GM12891 (cell line): ENCODE measurements around the gene FIZ1.
"Not testable (repeated sequence)": the region's sequence is repeated elsewhere in the genome, so short reads cannot be mapped to it uniquely, and the experiment has no call there.

ENCODE experiments used
- DNase-seq: peaks from one replicate; pipeline ENCODE4 v3.0.0; 2011; ENCODE audit warnings: low spot score; ENCODE audit not compliant: insufficient read length
- FAIRE-seq: peaks from 2 replicates; lab custom pipeline; 2011; peaks lifted over from hg19 to GRCh38; lab: Jason Lieb, UNC
- PAX5 ChIP-seq: IDR thresholded peaks from 2 replicates; pipeline ENCODE4 v1.6.1; 2011; ENCODE audit warnings: low read length, moderate library complexity, mild to moderate bottlenecking; ENCODE audit not compliant: insufficient read depth, severe bottlenecking
- POLR2A ChIP-seq: IDR thresholded peaks from 2 replicates; pipeline ENCODE4 v1.6.1; 2011; ENCODE audit warnings: low read depth, low read length, control low read depth
- POLR2AphosphoS5 ChIP-seq: IDR thresholded peaks from 2 replicates; pipeline ENCODE4 v1.6.1; 2011; ENCODE audit warnings: low read depth, low read length, control low read depth
- POU2F2 ChIP-seq: IDR thresholded peaks from 2 replicates; pipeline ENCODE4 v1.6.1; 2011; ENCODE audit warnings: low read depth, mild to moderate bottlenecking, control low read depth, low read length, moderate library complexity
- SPI1 ChIP-seq: IDR thresholded peaks from 2 replicates; pipeline ENCODE4 v1.6.1; 2011; ENCODE audit warnings: low read depth, low read length, control low read depth
- TAF1 ChIP-seq: IDR thresholded peaks from 2 replicates; pipeline ENCODE4 v1.6.1; 2011; ENCODE audit warnings: low read depth, low read length, control low read depth

FIZ1 gene

GRCh38 chr19:55579766-55580621 is 19.3 kb downstream of the FIZ1 start:
- FAIRE-seq (no peak), DNase-seq (no peak)
- TF ChIP-seq SPI1: no peak
- no peak for TF ChIP-seq POU2F2
- TF ChIP-seq POLR2AphosphoS5: no peak
- no peak for TF ChIP-seq PAX5
- TF ChIP-seq POLR2A: no peak
- TF ChIP-seq TAF1: no peak

- FAIRE-seq (no peak), DNase-seq (no peak)
- TF ChIP-seq PAX5 (no peak), TAF1 (no peak), POLR2A (no peak), SPI1 (no peak), POU2F2 (no peak), POLR2AphosphoS5 (no peak)
Observed at GRCh38 chr19:55578761-55579747, 20.3 kb downstream of the FIZ1 start.

GRCh38 chr19:55578031-55578760 is 21.1 kb downstream of the FIZ1 start:
- TF ChIP-seq PAX5: no peak
- no peak for TF ChIP-seq POLR2A
- TF ChIP-seq SPI1: no peak
- TF ChIP-seq POLR2AphosphoS5: no peak
- no peak for TF ChIP-seq POU2F2
- no peak for TF ChIP-seq TAF1
- no peak for FAIRE-seq
- no peak for DNase-seq

- TF ChIP-seq TAF1 (no peak), SPI1 (no peak), POLR2A (no peak), PAX5 (no peak), POU2F2 (no peak), POLR2AphosphoS5 (no peak)
- FAIRE-seq: no peak
- DNase-seq: no peak
Observed at GRCh38 chr19:55576746-55577145, 22.6 kb downstream of the FIZ1 start.

- not testable (repeated sequence) for DNase-seq, FAIRE-seq
Observed at GRCh38 chr19:55573929-55574328, 25.4 kb downstream of the FIZ1 start.

GRCh38 chr19:55569477-55569876 is 29.8 kb downstream of the FIZ1 start:
- not testable (repeated sequence) for DNase-seq, FAIRE-seq

- TF ChIP-seq POU2F2 (no peak), TAF1 (no peak), PAX5 (no peak), POLR2A (no peak), SPI1 (no peak), POLR2AphosphoS5 (no peak)
- FAIRE-seq: no peak
Observed at GRCh38 chr19:55567708-55568328, 31.5 kb downstream of the FIZ1 start.

GRCh38 chr19:55566823-55567222 is 32.5 kb downstream of the FIZ1 start:
- TF ChIP-seq POU2F2 (no peak), SPI1 (no peak), TAF1 (no peak), PAX5 (no peak), POLR2AphosphoS5 (no peak), POLR2A (no peak)
- DNase-seq: no peak
- no peak for FAIRE-seq

More at GRCh38 chr19:55567708-55568328, 31.5 kb downstream of the FIZ1 start:
- no peak for DNase-seq

GRCh38 chr19:55563261-55563690 is 36.0 kb downstream of the FIZ1 start:
- FAIRE-seq (no peak), DNase-seq (no peak)
- TF ChIP-seq TAF1: no peak
- no peak for TF ChIP-seq POLR2A
- TF ChIP-seq POU2F2: no peak
- TF ChIP-seq SPI1: no peak
- TF ChIP-seq POLR2AphosphoS5: no peak
- TF ChIP-seq PAX5: no peak

- DNase-seq (no peak), FAIRE-seq (no peak)
- TF ChIP-seq PAX5 (no peak), POU2F2 (no peak), POLR2AphosphoS5 (no peak), TAF1 (no peak), SPI1 (no peak), POLR2A (no peak)
Observed at GRCh38 chr19:55559684-55560083, 39.6 kb downstream of the FIZ1 start.
